GM21737 (cell line): Measurements from ENCODE around the gene FUOM.
"Not testable (repeated sequence)": the region's sequence is repeated elsewhere in the genome, so short reads cannot be mapped to it uniquely, and the experiment has no call there.

Experiments
- ATAC-seq: cut with Tn5 transposase; IDR thresholded peaks from one replicate; pipeline ENCODE4 v1.9.1; 2021; ENCODE audit warnings: mild to moderate bottlenecking, moderate library complexity; ENCODE audit not compliant: unreplicated experiment

The FUOM gene

DNA sequence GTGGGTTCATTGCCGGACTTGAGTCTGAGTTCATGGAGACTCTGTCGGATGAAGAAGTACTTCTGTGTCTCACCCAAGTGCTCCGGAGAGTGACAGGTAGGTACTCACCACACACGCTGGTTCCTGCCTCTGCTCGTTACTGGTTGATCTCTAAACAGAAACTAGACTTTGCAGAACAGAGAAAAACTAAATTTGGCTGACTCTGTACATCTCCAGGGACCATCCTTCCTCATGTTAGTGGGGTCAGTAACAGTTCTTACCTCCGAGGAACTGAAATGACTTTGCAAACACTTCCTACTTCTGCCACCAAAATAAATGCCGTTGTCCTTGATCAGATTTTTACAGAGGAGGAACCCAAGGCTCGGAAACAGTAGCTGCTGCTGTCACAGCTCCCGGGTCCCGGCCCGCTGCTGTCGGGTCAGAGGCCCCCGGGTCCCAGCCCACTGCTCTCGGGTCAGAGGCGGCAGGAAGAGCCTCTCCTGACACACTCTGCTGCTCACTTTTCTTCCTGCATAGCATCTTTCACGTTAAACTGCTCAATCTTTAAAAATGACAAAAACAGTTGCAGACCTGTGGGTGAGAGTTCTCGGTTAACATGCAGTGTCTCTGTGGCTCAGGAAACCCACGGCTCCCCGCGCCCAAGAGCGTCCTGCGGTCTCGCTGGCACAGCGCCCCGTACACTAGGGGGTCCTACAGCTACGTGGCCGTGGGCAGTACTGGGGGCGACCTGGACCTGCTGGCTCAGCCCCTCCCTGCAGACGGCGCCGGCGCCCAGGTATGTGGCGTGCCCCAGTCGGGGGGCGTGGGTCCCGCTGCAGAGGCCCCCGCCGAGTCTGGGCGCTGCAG, 31.4 kb upstream of the FUOM start:
- peak; percentile 75 for ATAC-seq

DNA sequence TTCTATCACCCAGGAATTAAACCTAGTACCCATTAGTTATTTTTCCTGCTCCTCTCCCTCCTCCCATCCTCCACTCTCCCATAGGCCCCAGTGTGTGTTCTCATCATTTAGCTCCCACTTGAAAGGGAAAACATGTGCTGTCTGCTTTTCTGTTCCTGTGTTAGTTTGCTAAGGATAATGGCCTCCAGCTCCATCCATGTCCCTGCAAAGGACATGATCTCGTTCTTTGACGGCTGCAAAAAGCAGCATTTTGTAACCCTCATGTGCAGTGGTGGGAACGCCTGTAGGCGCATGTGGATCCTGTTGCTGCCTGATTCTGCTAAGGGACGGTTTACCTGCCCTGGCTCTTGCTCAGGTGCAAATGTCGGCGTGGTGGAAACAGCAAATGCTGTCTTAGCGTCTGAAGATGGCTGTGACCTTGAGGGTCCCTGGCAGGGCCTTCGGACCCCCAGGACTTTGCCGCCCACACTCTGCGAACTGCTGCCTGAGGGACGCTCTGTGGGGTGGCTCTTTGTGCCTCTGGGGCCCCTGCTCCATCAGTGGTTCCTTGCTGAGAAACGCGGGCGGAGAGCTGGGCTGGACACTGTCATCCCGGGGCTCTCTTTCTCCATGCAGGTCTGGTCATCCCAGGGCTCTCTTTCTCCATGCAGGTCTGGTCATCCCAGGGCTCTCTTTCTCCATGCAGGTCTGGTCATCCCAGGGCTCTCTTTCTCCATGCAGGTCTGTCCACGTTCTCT, 30.6 kb upstream of the FUOM start:
- ATAC-seq = peak; percentile 7

DNA sequence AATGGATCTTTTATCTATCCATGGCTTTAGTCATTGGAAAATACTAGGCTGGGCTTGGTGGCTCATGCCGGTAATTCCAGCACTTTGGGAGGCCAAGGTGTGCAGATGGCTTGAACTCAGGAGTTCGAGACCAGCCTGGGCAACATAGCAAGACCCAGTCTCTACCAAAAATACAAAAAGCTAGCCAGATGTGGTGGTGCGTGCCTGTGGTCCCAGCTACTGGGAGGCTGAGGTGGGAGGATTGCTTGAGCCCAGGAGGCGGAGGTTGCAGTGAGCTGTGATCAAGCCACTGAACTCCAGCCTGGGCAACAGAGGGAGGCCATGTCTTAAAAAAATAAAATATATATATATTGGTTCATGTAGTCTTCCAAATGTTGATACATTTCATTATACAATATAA, 29.1 kb upstream of the FUOM start:
- ATAC-seq = not testable (repeated sequence)

DNA sequence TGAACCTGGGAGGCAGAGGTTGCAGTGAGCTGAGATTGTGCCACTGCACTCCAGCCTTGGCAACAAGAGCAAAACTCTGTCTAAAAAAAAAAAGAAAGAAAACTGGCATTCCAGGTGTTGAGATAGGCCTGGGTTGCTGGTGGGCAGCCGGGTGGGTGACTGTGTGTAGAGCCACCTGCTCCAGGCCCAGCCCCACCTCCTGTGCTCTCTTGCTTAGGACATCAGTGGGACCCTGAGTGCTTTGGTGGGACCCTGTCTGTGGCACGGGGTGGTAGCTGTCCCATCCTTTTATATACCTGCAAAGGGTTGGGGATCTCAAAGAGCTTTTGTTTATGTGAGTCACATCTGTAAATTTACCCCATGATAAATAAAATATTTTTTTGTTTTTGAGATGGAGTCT, 27.4 kb upstream of the FUOM start:
- ATAC-seq = no peak

DNA sequence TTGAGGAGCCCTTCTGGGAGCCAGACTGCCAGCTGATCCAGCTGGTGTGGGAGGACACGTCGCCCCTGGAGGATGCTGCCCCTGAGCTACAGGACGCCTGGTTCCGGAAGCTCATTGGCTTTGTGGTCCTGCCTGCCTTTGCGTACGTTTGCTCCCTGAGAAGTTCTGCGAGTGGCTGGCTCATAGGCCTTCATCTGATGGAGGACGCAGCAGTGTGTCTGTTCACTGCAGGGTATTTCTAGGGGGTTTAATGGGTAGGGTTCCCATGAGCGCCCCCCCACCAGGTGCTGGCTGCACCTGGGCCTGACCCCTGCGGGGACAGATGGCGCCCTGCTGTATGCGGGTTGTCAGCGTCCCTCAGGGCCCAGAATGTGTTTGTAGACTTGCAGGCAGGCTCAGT, 26.3 kb upstream of the FUOM start:
- ATAC-seq = no peak

DNA sequence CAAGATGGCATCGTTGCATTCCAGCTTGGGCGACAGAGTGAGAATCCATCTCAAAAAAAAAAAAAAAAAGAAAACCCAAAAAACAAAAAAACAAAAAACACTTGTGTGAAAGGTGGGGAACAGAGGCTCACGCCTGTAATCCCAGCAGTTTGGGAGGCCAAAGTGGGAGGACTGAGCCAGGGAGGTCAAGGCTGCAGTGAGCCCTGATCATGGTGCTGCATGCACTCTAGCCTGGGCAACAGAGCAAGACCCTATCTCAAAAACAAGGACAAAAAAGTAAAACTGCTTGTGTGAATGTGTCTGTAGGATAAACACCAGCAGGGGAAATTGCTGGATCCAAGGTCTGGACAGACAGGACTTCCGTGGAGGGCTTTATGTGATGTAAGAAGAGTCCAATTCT, 25.7 kb upstream of the FUOM start:
- ATAC-seq = no peak

DNA sequence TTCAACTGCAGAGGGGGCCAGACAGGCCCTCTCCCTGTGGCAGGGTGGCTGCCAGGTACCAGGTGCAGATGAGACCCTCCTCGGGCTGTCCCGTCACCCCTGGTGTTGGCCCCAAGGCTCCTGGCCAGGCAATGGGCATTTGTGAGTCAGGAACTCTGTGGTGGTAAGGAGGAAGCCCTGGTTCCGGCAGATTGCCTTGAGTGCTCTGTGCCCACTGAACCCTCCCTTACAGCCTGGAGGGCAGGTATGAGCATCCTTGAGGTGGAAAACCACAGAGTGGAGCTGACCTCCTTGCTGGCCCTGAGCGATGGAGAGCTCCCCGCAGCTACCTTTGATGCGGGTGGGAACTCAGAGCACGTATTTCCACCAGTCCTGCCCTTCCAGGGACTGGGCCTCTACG, 23.2 kb upstream of the FUOM start:
- ATAC-seq = no peak

DNA sequence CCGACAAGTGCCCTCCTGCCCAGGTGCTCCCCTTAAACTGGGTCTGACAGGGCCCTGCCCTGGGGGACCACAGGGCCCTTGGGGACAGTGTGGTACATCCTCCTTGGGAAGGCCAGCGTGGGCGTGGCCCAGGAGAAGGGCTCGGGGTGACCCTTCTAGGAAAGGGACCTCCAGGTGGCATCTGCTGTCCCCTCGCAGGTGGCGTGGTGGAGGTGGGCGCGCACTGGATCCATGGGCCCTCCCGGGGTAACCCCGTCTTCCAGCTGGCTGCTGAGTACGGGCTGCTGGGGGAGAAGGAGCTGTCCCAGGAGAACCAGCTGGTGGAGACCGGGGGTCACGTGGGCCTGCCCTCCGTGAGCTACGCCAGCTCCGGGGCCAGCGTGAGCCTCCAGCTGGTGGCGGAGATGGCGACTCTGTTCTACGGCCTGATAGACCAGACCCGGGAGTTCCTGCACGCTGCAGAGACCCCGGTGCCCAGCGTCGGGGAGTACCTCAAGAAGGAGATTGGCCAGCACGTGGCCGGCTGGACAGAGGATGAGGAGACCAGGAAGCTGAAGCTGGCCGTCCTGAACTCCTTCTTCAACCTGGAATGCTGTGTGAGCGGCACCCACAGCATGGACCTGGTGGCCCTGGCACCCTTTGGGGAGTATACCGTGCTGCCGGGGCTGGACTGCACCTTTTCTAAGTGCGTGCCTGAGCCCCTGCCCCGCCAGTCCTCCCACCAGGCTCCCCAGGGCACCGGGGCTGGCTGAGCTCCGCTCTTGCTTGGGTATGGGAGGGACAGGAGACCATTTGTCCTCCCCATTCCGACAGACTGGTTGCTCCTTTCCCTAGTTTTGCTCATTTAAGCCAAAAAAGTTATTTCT, 22.2 kb upstream of the FUOM start:
- ATAC-seq = no peak

DNA sequence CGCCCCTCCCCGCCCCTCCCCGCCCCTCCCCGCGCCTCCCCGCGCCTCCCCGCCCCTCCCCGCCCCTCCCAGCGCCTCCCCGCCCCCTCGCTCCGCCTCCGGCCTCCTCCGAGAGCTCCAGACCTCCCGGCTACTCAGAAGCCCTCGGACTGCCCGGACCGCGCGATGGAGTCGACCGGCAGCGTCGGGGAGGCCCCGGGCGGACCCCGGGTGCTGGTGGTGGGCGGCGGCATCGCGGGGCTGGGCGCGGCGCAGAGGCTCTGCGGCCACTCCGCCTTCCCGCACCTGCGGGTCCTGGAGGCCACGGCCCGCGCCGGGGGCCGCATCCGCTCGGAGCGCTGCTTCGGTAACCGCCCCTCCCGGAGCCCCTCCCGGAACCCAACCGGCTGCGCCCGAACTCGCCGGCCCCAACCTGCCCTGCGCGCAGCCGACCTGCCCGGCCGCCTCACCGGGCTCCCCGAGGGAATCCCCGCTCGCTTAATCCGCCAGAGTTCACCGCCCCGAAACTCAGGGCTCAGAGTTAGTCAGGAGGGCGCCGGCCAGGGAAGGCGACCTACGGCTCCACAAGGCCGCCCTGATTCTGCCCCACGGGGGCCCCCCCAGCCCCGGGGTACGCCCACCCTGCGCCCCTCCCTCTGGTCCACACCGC, 21.5 kb upstream of the FUOM start, which contains the start of gene PAOX:
Gene PAOX (plus strand): TSS at position 111 of the 649 bp plus-strand sequence. CDS start 55 bp downstream, at position 166.
- ATAC-seq = peak; percentile 37

DNA sequence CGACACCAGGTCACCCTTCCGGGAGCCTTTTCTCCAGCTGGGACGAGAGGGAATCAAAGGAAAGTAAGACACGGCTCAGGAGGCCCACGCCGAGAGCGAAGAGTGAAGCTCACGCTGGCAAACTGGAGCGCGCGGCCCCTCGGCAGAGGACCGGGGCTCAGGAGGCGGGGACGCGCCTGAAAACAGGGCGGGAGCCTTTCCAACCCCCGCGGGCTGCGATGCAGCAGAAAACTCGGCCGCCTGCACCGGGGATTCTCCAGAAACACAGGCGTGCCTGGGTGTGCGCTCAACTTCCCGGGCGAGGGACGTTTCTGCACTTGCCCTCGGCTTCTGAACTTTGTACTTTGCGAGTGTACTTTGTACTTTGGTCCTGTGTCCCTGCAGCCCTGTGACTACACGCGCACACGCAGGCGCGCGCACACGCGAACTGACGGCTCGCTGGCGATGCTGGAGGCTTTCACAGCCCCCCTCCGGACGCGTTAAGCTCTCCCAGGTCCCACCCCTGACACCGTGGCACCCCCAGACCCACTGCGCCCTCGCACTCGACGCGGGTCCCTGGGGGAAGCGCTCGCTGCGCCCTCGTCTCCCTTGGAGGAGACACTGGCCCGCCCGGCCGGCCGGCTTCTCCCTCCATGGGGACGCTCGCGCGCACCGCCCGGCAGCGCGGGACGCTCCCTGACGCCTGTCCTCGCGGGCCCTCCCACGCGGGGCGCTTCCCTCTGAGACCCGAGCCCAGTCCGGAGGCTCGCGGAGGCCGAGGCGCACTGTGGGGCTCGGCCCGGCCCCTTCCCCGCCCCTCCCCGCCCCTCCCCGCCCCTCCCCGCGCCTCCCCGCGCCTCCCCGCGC, 20.7 kb upstream of the FUOM start:
- peak; percentile 37 for ATAC-seq

DNA sequence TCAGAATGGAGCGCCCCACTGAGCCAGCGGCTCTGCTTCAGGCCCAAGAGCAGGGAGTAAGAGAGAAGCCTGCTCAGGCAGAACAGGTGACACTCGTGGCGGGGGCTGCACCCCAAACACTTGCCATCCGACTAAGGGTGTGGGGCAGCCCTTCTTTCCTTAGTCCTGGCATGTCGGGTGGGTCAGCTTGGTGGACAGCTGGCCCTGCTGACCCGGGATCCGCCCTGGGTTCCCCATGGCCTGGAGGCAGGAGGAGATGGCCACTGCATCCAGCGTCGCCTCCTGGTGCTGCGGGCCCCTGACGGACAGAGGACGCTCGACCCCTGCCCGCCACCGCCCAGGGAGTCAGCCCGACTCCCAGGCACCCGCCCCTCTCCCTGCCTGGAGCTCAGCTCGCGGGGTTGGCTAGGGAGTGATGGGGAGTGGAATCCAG, 20.0 kb upstream of the FUOM start:
- ATAC-seq = no peak

DNA sequence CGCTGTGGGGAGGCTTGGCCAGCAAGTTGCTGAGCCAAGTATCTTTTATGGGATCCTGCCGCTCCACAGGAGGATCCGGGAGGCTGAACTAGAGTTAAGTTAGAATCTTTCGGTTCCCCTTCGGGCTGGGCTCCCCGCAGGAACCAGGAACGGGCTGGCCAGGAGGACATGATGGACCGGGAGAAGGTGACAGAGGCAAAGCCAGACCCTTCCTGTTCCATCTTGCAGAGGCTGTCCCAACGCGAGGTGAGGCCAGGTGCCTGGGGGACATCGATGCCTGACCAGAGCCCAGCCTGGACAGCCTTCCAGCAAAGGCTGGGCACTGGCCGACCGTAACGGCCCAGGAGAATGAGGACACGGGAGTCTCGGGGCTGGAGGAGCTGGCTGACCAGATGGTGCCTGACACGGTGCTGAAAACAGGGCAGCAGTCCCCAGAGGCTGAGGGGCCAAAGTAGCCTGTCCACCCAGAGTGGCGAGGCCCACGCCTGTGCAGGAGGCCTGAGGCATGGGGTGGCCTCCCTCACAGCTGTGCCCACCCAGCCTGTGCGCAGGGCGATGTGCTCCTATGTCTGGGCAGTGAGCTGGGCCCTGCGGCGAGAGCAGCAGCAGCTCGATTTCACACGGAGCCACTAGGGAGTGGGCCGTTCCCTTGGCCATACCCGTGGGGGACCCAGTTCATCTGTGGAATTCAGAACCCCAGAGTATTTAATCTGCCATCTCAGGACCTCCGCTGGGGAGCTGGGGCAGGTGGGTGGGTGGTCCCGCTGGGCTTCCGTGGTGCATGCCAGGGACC, 19.4 kb upstream of the FUOM start:
- no peak for ATAC-seq

DNA sequence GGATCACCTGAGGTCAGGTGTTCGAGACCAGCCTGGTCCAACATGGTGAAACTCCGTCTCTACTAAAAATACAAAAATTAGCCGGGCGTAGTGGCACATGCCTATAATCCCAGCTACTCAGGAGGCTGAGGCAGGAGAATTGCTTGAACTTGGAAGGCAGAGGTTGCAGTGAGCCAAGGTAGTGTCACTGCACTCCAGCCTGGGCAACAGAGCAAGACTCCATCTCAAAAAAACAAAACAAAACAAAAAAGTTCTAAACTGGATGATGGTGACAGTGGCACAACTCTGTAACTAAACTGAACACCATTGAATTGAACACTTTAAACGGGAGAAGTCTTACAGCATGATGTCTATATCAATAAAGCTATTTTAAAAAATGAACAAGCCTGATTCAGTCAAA, 18.4 kb upstream of the FUOM start:
- ATAC-seq = not testable (repeated sequence)

DNA sequence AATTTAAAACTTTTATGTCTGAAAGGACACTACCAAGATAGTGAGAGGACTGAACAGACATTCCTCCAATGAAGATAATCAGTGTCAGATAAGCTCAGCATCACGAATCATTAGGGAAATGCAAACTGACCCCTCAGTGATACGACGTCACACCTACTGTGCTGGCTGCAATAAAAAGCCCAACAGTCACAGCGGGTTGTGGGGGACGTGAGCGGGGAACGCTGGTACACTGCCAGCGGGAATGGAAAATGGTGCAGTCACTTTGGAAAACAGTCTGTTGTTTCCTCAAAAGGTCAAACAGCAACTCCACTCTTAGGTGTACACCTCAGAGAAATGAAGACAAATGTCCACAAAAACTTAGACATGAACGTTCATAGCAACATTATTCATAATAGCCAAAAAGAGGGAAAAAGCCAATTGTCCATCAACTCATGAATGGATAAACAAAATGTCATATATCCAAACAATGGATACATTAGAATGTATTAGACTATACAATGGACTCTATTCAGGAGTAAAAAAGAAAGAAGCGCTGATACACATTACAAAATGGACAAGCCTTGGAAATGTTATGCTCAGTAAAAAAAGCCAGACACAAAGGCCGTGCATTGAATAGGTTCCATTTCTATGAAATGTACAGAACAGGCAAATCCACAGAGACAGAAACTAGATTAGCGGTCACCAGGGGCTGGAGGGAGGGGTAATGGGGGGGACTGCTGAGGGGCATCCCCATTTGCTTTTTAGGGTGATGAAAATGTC, 17.7 kb upstream of the FUOM start:
- no peak for ATAC-seq

DNA sequence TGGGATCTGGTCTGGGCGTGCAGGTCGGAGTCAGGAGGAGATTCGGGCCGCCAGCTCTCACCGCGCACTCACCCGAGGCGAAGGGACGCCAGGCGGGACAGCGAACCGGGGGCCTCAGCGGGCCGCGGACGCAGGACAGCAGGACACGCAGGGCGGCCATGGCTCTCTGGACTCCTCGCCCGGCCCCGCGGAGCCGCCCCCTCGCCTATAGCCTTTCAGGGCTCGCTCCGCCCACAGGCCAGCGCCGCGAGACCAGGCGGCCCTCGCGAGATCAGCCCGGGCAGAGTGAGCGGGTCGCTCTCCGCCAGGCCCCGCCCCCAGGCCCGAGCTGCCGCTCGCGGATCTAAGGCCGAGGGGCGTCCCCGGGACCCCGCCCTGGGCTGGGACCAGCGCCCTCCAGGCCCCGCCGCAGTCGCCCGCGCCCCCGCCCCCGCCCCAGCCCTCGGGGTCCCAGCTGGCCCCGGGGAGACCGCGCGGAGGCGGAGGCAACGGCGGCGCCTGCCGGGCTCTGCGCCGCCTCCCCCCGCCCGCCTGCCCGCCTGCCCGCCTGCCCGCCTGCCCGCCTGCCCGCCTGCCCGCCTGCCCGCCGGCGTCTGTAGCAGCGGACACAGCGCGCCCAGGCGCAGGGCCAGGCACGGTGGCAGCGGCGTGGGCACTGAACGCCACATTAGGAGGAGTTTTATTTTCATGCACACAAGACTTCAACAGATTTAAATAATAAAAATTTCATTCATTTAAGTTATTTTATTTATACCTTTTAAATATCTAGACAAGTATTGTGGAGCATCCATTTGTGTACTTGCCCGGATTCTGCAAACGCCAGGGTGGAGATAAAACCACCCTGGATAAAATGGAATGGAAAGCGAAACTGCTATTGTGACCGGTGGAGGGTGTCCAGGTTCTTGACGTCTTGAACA, 15.6 kb upstream of the FUOM start, which contains the start of gene ECHS1:
Gene ECHS1 (minus strand): TSS at position 181 of the 917 bp plus-strand sequence. CDS start 21 bp downstream, at position 160.
- ATAC-seq = peak; percentile 94

DNA sequence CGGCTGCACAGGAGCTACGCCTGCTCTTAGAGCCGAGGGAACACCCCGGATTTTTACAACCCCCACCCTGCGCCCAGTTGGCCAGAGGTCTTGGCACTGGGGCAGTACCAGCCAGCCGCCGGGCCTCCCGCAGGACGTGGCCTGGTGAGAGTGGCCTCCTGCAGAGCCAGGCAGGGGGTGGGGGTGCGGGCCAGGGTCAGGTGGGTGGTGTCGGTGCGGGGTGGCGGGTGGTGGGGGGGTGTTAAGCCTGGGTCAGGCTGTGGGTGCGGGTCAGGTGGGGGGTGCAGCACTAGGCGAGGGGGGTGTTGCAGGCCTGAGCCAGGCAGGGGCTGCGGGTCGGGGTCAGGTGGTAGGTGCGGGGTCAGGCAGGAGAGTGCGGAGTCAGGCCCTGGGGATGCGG, 14.7 kb upstream of the FUOM start:
- no peak for ATAC-seq
